Sigmoid colon (tissue), 7 donors: Measurements from ENCODE around the gene SPACA7. TPM values are rescaled to one million over a fixed set of nuclear protein-coding genes. Genes with fewer than 3 reads are reported as not detected.

Experiments used
- DNase-seq: peaks from one replicate; pipeline ENCODE4 v3.0.0-alpha.2; 2019
- H3K27ac ChIP-seq, 4 donors: fragments of 200-600 bp; sonication (generic); one replicate each; pipeline ENCODE4 v1.5.1; 2016 to 2019; ENCODE audit warnings: mild to moderate bottlenecking in 1 of 4
- H3K27me3 ChIP-seq, 3 donors: fragments of 200-600 bp; sonication (generic); one replicate each; pipeline ENCODE4 v1.5.1; 2019; ENCODE audit warnings: mild to moderate bottlenecking in 1 of 3
- H3K36me3 ChIP-seq, 4 donors: fragments of 200-600 bp; sonication (generic); one replicate each; pipeline ENCODE4 v1.5.1; 2016 to 2019
- H3K4me1 ChIP-seq, 4 donors: fragments of 200-600 bp; sonication (generic); one replicate each; pipeline ENCODE4 v1.5.1; 2017 to 2019
- H3K4me3 ChIP-seq, 4 donors: fragments of 200-600 bp; sonication (generic); one replicate each; pipeline ENCODE4 v1.5.1; 2017 to 2019; ENCODE audit warnings: mild to moderate bottlenecking in 2 of 4, moderate library complexity in 1 of 4
- H3K9me3 ChIP-seq, 4 donors: fragments of 200-600 bp in 3 of 4; sonication (generic) in 3 of 4; one replicate each; pipeline versions ENCODE4 v1.5.1 to v1.6.1; 2013 to 2019
- CTCF ChIP-seq, 4 experiments: fragments of 450-650 bp in 3 of 4; fragments of 200-600 bp in 1 of 4; IDR thresholded peaks; one replicate each; pipeline ENCODE4 v1.5.1; 2016 to 2019; ENCODE audit warnings: antibody characterized with exemption in 4 of 4, mild to moderate bottlenecking in 3 of 4, moderate library complexity in 2 of 4
- EP300 ChIP-seq, 4 donors: sonication (generic); formaldehyde crosslinking; IDR thresholded peaks; one replicate each; pipeline ENCODE4 v1.6.1; 2017; ENCODE audit warnings: antibody characterized with exemption in 4 of 4
- POLR2A ChIP-seq, 2 donors: fragments of 450-650 bp; IDR thresholded peaks; one replicate each; pipeline ENCODE4 v1.6.1; 2016; ENCODE audit warnings: antibody characterized with exemption in 2 of 2, mild to moderate bottlenecking in 2 of 2, moderate library complexity in 2 of 2
- POLR2AphosphoS5 ChIP-seq, 4 donors: sonication (generic); formaldehyde crosslinking; IDR thresholded peaks; one replicate each; pipeline ENCODE4 v1.6.1; 2017; ENCODE audit warnings: antibody characterized with exemption in 4 of 4
- WGBS, 2 donors: extraction: QIAGEN DNeasy Blood & Tissue Kit; methylation state at CpG; one replicate each; pipeline ENCODE4 v1.1.7; 2013; 5-methylcytosine and 5-hydroxymethylcytosine counted together
- intact Hi-C: fragments of 100-400 bp; cut with DNase I; formaldehyde crosslinking; loops from one replicate; pipeline ENCODE4 v1.15.1; 2023
- polyA plus RNA-seq, 3 donors: library from polyadenylated mRNA; stranded (reverse); fragments of 200-250 nt; gene quantifications; one replicate each; pipeline ENCODE4 v1.2.3, GENCODE V29; 2013
- total RNA-seq, 4 donors: library from RNA; depleted of rRNA; stranded (reverse); fragments of >200 nt; gene quantifications; one replicate each; pipeline ENCODE4 v1.1.0, GENCODE V29; 2016
- donor health status: healthy with polysubstance abuse.
- donor health status: Bipolar disorder and iron deficiency.
- donor health status: healthy.

The SPACA7 gene
- total and polyA plus RNA-seq, 7 donors = not detected

GRCh38 chr13:112362021-112362420, 14.1 kb upstream of the SPACA7 start:
- Histone ChIP-seq H3K27me3 (peaks cover 0 to 7% (median 0%) of the 10 kb centered on the region in 3 donors), H3K27ac (no peak overlapping the region), H3K9me3 (peaks cover 0 to 6% (median 3%) of the 10 kb centered on the region in 4 donors), H3K36me3 (no peaks in the 10 kb centered on the region), H3K4me1 (peaks cover 0 to 4% (median 0%) of the 10 kb centered on the region in 4 donors), H3K4me3 (no peak overlapping the region)
- intact Hi-C loops = no loop called here
- TF ChIP-seq CTCF (IDR thresholded peaks at IDR 0.05) = no peak
- TF ChIP-seq EP300 (IDR thresholded peaks at IDR 0.05) = no peak
- WGBS, 2 donors = 66% methylated on average over 5 of the region's 5 CpGs
- DNase-seq = no peak

GRCh38 chr13:112363867-112364528, 12.2 kb upstream of the SPACA7 start:
- H3K27ac ChIP-seq = no peak overlapping the region
- H3K36me3 ChIP-seq = no peaks in the 10 kb centered on the region
- WGBS, 2 donors = 56 to 65% methylated on average over 12 of the region's 12 CpGs
- peaks cover 0 to 4% (median 0%) of the 10 kb centered on the region in 4 donors for H3K4me1 ChIP-seq
- TF ChIP-seq CTCF (IDR thresholded peaks at IDR 0.05) = no peak
- no peak for TF ChIP-seq POLR2AphosphoS5 (IDR thresholded peaks at IDR 0.05)
- no peak for TF ChIP-seq EP300 (IDR thresholded peaks at IDR 0.05)
- no peak for TF ChIP-seq POLR2A (IDR thresholded peaks at IDR 0.05)
- DNase-seq = no peak
- peaks cover 0 to 6% (median 4%) of the 10 kb centered on the region in 4 donors for H3K9me3 ChIP-seq
- H3K27me3 ChIP-seq = peaks cover 0 to 7% (median 0%) of the 10 kb centered on the region in 3 donors
- no peak overlapping the region for H3K4me3 ChIP-seq
- intact Hi-C loops = no loop called here

- TF ChIP-seq POLR2AphosphoS5 (IDR thresholded peaks at IDR 0.05) (no peak), POLR2A (IDR thresholded peaks at IDR 0.05) (no peak), EP300 (IDR thresholded peaks at IDR 0.05) (no peak), CTCF (IDR thresholded peaks at IDR 0.05) (no peak)
- Histone ChIP-seq H3K4me3 (no peak overlapping the region), H3K4me1 (peaks cover 0 to 1% (median 0%) of the 10 kb centered on the region in 4 donors), H3K27ac (no peak overlapping the region), H3K36me3 (no peaks in the 10 kb centered on the region), H3K9me3 (peaks cover 0 to 5% (median 2%) of the 10 kb centered on the region in 4 donors), H3K27me3 (peaks cover 0 to 7% (median 0%) of the 10 kb centered on the region in 3 donors)
- intact Hi-C loops = no loop called here
- WGBS, 2 donors = 77 to 78% methylated on average over 4 of the region's 4 CpGs
- DNase-seq = no peak
Observed at GRCh38 chr13:112366907-112367646, 9.1 kb upstream of the SPACA7 start.

- TF ChIP-seq EP300 (IDR thresholded peaks at IDR 0.05) (no peak), CTCF (IDR thresholded peaks at IDR 0.05) (no peak), POLR2A (IDR thresholded peaks at IDR 0.05) (no peak), POLR2AphosphoS5 (IDR thresholded peaks at IDR 0.05) (no peak)
- Histone ChIP-seq H3K9me3 (peaks cover 0 to 5% (median 2%) of the 10 kb centered on the region in 4 donors), H3K36me3 (no peaks in the 10 kb centered on the region), H3K27ac (no peak overlapping the region), H3K27me3 (peaks cover 0 to 7% (median 0%) of the 10 kb centered on the region in 3 donors), H3K4me1 (no peaks in the 10 kb centered on the region), H3K4me3 (no peak overlapping the region)
- intact Hi-C loops = no loop called here
- no peak for DNase-seq
- WGBS, 2 donors = 94 to 95% methylated on average over 8 of the region's 8 CpGs
Observed at GRCh38 chr13:112368883-112369282, 7.3 kb upstream of the SPACA7 start.
